Right atrium auricular region (tissue), 2 donors: Measurements from ENCODE around the gene FAM13A. TPM values are rescaled to one million over a fixed set of nuclear protein-coding genes. Genes with fewer than 3 reads are reported as not detected.

ENCODE experiments used
- DNase-seq: peaks from one replicate; pipeline ENCODE4 v3.0.0-alpha.2; 2019; ENCODE audit warnings: low spot score
- H3K27ac ChIP-seq, 2 donors: fragments of 200-600 bp; sonication (generic); 1 replicate in 1 of 2; 2 replicates in 1 of 2; pipeline ENCODE4 v1.5.1; 2016 to 2019
- H3K27me3 ChIP-seq, 2 donors: fragments of 200-600 bp; sonication (generic); one replicate each; pipeline versions ENCODE4 v1.5.1 to v1.6.0; 2017 to 2019
- H3K36me3 ChIP-seq: fragments of 200-600 bp; sonication (generic); one replicate; pipeline ENCODE4 v1.5.1; 2016
- H3K4me1 ChIP-seq, 2 donors: fragments of 200-600 bp; sonication (generic); one replicate each; pipeline versions ENCODE4 v1.5.1 to v1.6.0; 2017 to 2019
- H3K4me3 ChIP-seq, 2 donors: fragments of 200-600 bp; sonication (generic); 1 replicate in 1 of 2; 2 replicates in 1 of 2; pipeline ENCODE4 v1.5.1; 2017 to 2019; ENCODE audit warnings: mild to moderate bottlenecking in 1 of 2, moderate library complexity in 1 of 2
- H3K9me3 ChIP-seq, 2 donors: fragments of 200-600 bp; sonication (generic); one replicate each; pipeline ENCODE4 v1.5.1; 2019
- CTCF ChIP-seq, 2 donors: fragments of 200-600 bp; sonication (generic); IDR thresholded peaks; one replicate each; pipeline ENCODE4 v1.5.1; 2019; ENCODE audit warnings: antibody characterized with exemption in 2 of 2
- total RNA-seq, 2 donors: library from RNA; depleted of rRNA; stranded (reverse); fragments of >200 nt; gene quantifications; one replicate each; pipeline ENCODE4 v1.1.0, GENCODE V29; 2016

FAM13A gene
- total RNA-seq, 2 donors from 2014 or later: 8.1 to 13.6 TPM

GRCh38 chr4:88981556-88981955, 75.4 kb downstream of the FAM13A start:
- Histone ChIP-seq H3K36me3 (no peaks in the 10 kb centered on the region), H3K27me3 (no peaks in the 10 kb centered on the region), H3K9me3 (no peaks in the 10 kb centered on the region), H3K4me3 (no peak overlapping the region), H3K4me1 (no peaks in the 10 kb centered on the region), H3K27ac (no peak overlapping the region)
- no peak for DNase-seq
- no peak for TF ChIP-seq CTCF (IDR thresholded peaks at IDR 0.05)

GRCh38 chr4:88979276-88979675, 77.7 kb downstream of the FAM13A start:
- DNase-seq: no peak
- Histone ChIP-seq H3K4me3 (no peak overlapping the region), H3K27ac (no peak overlapping the region), H3K36me3 (no peaks in the 10 kb centered on the region), H3K9me3 (no peaks in the 10 kb centered on the region), H3K4me1 (no peaks in the 10 kb centered on the region), H3K27me3 (no peaks in the 10 kb centered on the region)
- no peak for TF ChIP-seq CTCF (IDR thresholded peaks at IDR 0.05)

- H3K27ac ChIP-seq: no peak overlapping the region
- no peaks in the 10 kb centered on the region for H3K4me1 ChIP-seq
- no peak for DNase-seq
- H3K9me3 ChIP-seq: no peaks in the 10 kb centered on the region
- no peak overlapping the region for H3K4me3 ChIP-seq
- no peaks in the 10 kb centered on the region for H3K27me3 ChIP-seq
- TF ChIP-seq CTCF (IDR thresholded peaks at IDR 0.05): no peak
- no peaks in the 10 kb centered on the region for H3K36me3 ChIP-seq
Measured at GRCh38 chr4:88976775-88977035, 80.3 kb downstream of the FAM13A start.

- Histone ChIP-seq H3K4me1 (no peaks in the 10 kb centered on the region), H3K4me3 (no peak overlapping the region), H3K27me3 (no peaks in the 10 kb centered on the region), H3K27ac (no peak overlapping the region), H3K36me3 (no peaks in the 10 kb centered on the region), H3K9me3 (no peaks in the 10 kb centered on the region)
- no peak for TF ChIP-seq CTCF (IDR thresholded peaks at IDR 0.05)
- no peak for DNase-seq
Measured at GRCh38 chr4:88975958-88976774, 80.8 kb downstream of the FAM13A start.

GRCh38 chr4:88971536-88971935, 85.4 kb downstream of the FAM13A start:
- H3K9me3 ChIP-seq: no peaks in the 10 kb centered on the region

More at GRCh38 chr4:88971536-88971935, 85.4 kb downstream of the FAM13A start:
- Histone ChIP-seq H3K4me3 (no peak overlapping the region), H3K27ac (no peak overlapping the region), H3K36me3 (no peaks in the 10 kb centered on the region), H3K27me3 (no peaks in the 10 kb centered on the region), H3K4me1 (no peaks in the 10 kb centered on the region)
- no peak for TF ChIP-seq CTCF (IDR thresholded peaks at IDR 0.05)
- no peak for DNase-seq
